GM18951 (cell line): Measurements from ENCODE around the gene JAM3.

Experiments
- POLR2A ChIP-seq: IDR thresholded peaks from 4 replicates; pipeline ENCODE4 v1.6.1; 2011; ENCODE audit warnings: mild to moderate bottlenecking; ENCODE audit not compliant: insufficient read length, insufficient read depth; ENCODE audit errors: extremely low read depth
- in situ Hi-C: fragments of 300-500 bp; cut with MboI; formaldehyde crosslinking; loops from one replicate; pipeline ENCODE4 v1.12.0; 2022; ENCODE audit warnings: low sequenced_read_pairs, mixed read lengths, inconsistent platforms; ENCODE audit not compliant: unreplicated experiment

JAM3 gene

DNA sequence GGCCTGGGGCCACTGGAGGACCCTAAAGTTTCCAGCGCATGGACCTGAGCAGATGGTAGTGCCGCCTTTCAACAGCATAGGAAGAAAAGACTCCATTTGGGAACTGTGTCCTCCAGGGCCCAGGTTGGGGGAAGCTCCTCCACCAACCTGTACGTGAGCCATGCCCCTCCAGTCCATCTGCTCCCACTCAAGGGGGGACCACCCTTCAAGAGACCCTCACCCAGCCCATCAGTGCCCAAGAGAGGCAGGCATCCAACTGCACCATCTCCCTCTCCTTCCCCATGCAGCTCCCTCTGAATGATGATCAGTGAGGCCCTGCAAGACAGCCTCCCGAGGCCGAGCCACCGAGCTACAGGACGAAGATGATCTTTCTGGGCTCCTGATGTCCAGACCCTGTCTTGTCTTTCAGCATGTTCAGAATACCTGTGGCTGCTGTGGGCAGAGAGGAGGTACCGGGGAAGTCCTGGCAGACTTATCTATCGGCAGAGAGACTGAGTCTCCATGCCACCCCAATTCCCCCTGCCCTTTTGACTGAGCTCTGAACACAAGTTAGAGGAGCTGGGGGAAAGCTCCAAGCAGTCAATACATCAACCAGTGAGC lies 25.0 kb upstream of the JAM3 start:
- in situ Hi-C loops = no loop called here
- TF ChIP-seq POLR2A = no peak

GRCh38 chr11:134044514-134045284 lies 24.2 kb upstream of the JAM3 start:
- in situ Hi-C loops = no loop called here
- TF ChIP-seq POLR2A = no peak

DNA sequence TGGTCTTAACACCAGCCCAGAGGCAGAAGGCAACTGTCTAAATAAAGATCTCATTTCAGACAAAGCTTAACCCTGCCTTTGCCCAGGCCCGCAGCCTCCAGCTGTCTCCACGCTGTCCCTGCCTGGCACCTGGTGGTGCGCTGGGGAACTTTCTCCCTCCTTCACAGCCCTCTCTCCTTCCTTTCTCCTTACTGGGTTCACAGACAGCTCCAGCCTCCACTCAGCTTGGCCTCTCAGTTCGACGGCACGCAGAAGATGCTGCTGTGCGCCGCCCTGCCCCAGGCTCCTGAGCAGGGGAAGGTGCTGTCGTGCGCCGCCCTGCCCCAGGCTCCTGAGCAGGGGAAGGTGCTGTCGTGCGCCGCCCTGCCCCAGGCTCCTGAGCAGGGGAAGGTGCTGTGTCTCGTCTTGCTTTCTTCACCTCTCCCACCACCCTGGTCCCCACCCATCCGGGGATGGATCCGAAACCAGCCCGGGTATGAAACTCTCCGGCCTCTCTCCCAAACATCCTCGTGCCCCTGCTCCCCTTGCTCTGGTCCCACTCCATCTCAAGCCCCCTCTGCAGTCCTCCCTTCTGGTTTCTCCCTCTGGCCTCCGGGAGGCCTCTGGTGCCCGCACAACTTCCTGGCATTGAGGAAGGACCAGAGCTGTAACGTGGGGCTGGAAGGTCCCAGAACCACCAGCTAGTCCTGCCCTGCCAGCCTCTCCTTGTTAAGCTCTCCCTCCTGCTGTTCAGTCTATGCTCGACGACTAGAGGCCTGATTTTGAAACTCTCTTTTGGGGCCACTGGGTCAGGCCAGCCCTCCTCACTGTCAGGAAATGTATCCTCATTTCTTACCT lies 22.9 kb upstream of the JAM3 start:
- TF ChIP-seq POLR2A = no peak
- in situ Hi-C loops = no loop called here

DNA sequence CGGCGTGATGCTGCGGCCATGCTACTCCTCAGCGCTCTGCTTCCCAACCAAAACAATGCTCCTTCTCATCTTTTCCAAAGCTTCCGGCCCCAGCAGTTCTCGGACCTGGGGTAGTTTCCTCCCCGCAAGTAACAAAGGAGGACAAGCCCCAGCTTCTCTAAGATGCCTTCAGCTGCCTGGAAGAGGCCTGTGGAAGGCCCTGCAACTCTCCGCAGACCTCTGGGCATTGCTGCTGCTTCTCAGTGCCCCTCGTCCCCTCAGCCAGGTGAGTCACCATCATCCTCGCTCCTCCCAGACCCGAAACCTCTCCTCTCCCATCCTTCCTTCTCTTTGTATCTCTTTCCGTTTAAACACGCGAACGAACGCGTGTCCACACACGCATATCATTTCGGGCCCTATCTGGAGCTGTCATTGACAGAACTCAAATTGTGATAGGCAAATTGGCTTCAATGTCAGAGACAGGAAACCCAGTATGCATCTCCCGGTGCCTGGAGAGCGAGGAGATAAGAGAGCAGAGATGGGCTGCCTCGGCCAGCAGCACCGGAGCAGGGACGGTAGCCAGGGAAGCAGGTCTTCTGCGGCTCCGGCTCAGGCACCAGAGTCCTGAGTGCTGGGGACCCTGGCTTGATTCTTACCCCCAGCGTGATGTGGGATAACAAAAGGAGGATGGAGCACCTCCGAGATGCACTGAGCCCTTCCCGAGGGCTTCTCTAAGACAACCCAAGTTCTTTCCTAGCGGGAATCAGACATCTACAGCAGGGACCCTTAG lies 22.0 kb upstream of the JAM3 start:
- TF ChIP-seq POLR2A = no peak
- in situ Hi-C loops = no loop called here

DNA sequence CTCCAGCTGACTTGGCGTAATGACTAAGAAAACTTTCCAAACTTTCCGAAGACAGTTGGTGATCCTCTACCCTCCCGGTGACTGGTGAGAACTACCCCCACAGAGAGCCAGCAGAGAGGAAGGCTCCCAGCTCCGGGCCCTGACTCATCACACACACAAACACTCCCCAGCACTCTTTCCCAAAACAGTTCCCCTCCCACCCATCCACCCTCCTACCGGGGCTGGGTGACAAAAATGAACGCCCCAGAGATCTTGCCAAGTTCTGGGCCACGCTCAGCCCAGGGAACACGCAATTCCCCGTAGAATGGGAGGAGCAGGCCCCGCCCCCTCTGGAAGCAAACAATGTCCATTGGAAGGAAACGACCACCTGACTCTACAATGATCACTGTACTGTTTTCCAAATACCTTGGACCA lies 21.3 kb upstream of the JAM3 start:
- in situ Hi-C loops = no loop called here
- no peak for TF ChIP-seq POLR2A

DNA sequence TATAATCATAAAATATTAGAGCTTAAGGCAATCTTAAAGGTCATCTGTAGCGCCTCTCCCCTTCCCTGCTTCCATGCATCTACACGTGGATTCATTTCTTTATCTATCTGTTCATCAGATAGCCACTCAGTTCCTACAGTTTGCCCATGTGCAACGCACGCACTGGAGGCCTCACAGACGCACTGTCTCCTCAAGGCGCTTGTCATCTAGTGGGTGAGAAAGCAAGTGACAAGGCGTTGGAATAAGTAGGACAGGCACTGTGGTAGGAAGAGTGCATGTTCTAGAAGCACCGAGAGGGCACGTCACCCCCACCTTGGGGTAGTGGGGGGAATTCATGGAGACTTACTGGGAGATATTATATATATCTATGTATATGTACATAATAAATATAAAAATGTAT lies 20.8 kb upstream of the JAM3 start:
- TF ChIP-seq POLR2A = no peak
- in situ Hi-C loops = no loop called here

GRCh38 chr11:134049303-134049702 lies 19.6 kb upstream of the JAM3 start:
- in situ Hi-C loops = no loop called here
- TF ChIP-seq POLR2A = no peak

DNA sequence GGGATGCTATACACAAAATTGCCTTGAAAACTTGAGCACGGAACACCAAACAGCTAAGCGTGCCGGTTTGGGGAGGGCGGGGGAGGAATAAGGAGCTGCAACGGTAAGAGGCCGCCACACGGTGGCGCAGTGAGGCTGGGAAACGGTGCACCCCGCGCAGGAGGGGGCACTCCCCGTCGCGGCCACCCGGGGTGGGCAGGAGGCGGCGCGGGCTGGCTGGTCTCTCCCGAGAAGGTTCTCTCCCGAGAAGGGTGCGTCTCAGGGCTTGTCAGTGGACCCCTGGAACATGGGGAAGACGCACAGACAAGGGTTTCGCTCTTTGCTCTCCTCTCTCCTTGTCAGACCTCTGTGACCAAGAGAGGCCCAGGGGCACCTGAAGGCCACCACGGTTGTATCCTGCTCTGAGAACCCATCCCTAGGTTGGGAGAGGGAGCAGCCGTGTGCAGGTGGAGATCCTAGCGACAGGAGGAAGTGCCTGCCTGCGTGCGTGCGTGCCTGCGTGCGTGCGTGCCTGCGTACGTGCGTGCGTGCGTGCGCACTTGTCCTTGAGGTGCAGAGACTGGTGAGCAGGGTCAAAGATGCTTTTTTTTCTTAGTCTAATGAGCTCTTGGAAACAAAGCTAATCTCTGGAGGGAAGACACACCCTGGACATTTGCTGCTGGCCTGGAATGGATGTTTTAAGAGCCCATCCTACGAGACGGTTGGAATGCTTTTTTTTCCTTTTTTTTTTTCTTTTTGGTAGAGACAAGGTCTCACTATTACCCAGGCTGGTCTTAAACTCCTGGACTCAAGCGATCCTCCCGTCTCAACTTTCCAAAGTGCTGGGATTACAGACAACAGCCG lies 18.1 kb upstream of the JAM3 start:
- in situ Hi-C loops = no loop called here
- TF ChIP-seq POLR2A = no peak

DNA sequence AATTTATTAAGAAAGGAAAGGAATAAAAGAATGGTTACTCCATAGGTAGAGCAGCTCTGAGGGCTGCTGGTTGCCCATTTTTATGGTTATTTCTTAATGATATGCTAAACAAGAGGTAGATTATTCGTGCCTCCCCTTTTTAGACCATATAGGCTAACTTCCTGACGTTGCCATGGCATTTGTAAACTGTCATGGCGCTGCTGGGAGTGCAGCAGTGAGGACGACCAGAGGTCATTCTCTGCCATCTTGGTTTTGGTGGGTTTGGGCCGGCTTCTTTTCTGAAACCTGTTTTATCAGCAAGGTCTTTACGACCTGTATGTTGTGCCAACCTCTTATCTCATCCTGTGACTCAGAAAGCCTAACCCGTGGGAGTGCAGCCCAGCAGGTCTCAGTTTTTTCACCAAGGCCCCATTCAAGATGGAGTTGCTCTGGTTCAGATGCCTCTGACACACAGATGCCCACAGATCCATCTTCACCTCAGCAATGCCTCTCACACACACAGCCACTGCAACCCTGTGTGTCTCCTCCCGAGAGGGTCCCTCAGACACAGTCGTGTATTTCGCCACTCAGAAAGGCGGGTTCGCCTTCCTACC lies 16.4 kb upstream of the JAM3 start:
- TF ChIP-seq POLR2A = no peak
- in situ Hi-C loops = no loop called here

GRCh38 chr11:134052988-134053945 lies 15.6 kb upstream of the JAM3 start:
- in situ Hi-C loops = no loop called here
- TF ChIP-seq POLR2A = no peak

GRCh38 chr11:134055029-134055428 lies 13.8 kb upstream of the JAM3 start:
- in situ Hi-C loops = no loop called here
- no peak for TF ChIP-seq POLR2A

- TF ChIP-seq POLR2A = no peak
- in situ Hi-C loops = no loop called here
Measured at GRCh38 chr11:134060316-134060715, 8.6 kb upstream of the JAM3 start.
